ENCODE data around the gene SYNE2.

DNA sequence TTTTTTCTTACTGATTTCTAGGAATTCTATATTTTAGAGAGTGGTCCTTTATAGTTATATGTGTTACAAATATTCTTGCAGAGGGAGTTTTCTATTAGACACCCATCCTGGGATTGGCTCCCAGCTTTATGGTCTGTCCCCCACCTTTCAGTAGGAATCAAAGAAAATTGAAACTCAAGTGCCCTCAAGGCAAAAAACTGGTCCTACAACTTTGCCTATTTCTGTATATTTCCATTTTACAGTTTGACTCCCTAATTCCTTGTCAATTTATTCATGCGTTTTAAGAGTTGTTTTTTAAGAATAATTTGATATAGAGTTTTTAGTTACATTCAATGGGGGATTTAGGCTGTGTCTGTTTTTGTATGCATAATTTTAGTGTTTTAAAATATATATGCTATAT is 208.9 kb downstream of the SYNE2 start:
- TF ChIP-seq CTCF (IDR thresholded peaks at IDR 0.05) (no peak), EP300 (IDR thresholded peaks at IDR 0.05) (no peak)

Data from gastroesophageal sphincter (tissue), 3 donors.